DMS 273 treated with DMSO at 0.1 percent for 48 hours (cell line): ENCODE data around the gene ALK.

Source experiments
- DNase-seq: peaks from one replicate; lab custom pipeline; 2025; lab: John Stamatoyannopoulos, UW

ALK gene

DNA sequence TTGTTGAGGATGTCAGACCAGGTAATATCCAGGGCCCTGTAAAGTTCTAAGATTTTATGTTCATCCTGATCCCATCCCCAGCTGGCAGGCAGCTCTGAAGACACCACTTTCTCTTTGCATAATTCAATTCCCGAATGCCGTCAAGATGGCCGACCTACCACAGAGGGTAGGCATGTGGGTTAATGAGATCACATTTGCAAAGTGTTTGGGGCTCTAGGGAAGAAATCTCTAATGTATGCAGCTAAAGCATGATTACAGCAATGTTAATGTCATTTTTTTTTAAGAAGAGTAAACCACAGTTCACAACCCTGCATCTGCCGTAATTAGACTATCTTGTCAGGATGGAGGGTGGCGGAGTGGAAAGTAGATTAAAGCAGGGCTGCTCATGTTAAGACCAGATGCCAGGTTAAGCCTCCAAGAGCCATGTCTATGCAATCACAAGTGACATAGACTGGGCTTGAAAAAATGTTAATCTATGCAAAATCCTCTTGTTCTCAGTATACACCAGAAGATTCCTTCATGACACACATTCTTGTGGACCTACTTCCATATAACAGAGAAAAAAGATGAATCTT is 131.4 kb downstream of the ALK start:
- DNase-seq: no peak

DNA sequence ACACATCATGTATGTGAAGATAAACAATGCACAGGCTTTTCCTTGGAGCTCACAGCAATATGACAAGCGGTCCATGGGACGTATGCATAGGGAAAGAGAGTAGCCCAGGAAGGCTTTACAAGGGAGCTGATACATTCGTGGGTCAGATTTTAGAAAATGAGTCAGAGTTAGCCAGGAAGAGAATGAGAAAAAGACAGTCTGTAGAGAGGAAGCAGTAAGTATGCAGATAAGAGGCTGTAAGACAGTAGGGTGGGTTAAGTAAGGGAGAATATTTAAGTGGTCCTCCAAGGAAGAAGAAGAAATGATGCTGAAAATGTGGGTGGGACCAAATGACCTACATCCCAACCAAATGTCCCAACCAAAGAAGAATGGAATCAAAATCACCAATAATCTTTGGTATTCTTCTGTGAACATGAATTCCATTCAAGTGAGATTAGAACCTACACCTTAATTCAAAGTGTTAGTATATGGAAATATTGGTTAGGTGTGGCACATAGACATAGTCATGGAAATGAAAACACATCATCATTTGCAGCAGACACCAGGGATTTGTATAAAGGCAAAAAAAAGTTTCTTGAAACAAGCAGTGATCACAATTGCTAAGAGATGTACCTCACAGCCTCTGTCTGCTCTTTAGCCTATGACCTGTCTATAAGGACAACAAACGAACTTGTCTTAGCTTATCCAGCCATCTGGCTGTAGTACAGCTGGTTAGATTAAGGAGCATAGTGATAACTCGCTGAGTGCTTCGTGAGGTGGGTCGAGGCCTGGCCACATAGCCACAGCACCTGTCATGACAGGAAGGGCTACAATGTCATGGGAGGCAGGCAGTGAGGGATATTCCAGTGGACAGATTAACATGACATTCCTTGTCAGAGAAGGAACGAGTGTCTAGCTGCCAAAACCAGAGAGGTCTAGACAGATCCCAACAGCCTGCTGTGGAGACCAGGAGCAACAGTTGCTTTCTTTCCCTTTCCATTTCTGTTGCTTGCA is 133.6 kb downstream of the ALK start:
- DNase-seq: no peak

DNA sequence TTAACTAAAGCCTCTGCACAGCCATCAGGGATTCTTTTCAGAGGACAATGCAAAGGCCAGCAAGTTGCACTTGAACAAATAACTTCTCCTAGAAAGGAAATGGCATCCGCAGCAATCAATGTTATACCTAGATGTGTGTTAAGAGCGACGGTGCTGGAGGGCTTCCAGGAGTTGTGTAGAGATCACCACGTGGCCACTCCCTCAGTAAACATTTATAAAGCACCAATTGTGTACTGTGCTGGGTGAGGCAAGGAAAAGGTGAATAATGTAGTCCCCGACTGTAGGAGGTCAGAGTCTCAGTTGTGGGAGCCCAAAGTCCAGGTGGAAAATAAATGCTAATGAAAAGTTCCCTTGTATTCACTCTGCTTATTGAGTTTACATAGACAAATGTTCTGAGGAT is 135.0 kb downstream of the ALK start:
- no peak for DNase-seq

DNA sequence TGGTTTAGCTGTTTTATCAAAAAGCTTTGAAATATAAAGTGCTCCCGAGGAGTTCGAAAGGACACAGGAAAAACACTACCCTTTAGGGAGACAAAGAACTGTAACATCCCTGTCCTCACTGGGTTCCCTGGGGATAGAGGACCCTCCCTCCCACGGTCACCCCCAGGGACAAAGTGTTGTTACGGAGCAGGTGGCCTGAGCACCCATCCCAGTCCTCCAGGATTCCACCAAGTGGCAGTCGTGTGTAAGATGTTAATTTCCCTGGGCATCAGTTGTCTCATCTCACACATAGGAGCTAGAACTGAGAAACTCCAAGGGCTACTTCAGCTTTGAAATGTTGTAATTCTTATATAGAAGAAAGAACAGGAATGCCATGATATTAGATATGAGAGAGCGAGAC is 137.7 kb downstream of the ALK start:
- no peak for DNase-seq

DNA sequence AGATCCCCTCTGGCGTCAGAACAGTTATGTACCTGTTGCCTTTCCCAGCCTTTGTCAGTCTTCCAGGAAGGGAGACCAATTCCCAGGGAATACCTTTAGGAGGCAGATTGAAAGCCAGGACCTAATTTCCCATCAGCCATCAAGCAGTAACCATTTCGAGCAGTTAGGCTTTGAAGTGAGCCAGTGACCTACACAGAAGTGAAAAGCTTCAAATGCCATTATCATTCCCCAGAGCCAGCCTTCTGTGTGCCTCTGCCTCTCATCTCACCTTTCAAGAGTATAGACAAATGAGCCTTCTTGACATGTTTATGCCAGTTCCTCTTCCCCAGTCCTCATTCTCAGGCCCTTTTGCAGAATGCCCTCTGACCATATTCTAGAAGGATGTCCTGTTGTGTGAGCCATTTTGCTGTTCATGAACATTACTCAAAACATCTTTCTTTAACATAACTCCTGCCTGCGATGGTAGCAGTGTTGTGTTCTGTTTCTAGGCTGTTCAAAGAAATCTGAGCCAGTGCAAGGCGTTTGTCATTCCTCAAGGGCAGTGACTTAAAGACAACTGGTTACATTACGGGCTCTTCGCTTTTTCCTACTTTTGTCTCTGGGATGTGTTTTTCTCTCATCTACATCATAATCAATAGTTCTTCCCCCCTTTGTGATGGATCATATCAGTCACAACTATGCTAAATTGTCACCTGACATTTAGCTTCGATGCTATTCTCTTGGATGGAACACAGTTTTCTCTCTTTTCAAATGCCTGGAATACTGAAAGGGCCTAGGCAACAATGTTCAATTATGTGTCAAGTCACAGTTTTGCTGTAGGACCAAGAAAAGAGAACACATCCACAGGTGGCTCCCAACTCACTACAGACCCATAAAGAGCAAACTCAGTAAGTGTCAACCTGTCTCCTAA is 138.6 kb downstream of the ALK start:
- no peak for DNase-seq

DNA sequence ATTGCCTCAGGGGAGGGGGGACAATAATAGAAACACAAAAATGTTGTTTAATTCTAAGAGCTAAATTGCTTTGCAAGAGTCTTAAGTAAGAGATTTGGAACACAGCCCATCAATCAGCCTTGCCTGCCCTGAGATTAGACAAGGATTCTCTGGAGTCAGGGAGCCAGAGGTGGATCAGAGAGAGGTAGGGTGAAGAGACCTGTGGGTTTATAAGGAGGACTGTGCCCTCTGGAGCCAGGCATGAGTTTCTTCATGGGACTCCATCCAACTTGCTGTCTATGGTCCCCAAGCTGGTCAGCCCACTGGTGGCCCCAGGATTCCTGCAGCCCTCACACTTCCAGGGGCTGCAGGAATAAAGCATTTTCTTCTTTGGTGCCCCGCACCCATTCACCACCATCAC is 139.3 kb downstream of the ALK start:
- no peak for DNase-seq

DNA sequence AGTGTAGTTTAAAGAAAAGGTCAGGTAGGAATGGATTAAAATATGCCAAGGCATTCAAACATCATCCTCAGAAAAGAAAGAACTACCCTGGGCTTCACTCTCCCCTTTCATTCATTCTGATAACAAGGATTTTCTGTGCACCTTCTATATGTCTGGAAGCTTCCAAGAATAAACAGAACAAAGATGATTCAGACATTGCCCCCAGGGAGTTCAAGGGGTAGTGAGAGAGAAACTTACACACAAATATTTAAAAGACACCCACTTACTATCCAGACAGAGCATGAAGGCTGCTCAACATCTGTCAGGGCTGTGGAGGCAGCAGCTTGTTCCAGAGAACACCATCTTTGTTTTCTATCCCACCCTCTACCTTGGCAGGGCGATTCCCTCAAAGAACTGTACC is 140.5 kb downstream of the ALK start:
- DNase-seq: no peak

DNA sequence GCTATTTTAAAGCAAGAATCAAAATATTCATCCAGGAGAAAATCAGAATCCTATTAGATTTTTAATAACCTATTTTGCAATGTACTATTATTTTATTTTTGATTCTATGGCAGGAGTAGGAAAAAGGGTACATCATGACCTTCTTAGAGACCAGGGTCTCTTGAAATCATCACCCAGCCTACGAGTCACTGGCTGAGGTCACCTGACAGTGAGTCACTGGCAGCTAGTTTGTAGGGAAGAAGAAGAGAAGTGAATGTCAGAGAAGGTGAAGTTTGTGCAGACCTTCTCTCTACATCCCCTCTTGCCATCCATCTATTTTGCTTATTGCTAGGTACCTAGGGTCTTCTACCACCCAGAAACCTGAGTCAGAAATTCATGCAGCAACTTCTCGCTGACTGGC is 144.2 kb downstream of the ALK start:
- no peak for DNase-seq

DNA sequence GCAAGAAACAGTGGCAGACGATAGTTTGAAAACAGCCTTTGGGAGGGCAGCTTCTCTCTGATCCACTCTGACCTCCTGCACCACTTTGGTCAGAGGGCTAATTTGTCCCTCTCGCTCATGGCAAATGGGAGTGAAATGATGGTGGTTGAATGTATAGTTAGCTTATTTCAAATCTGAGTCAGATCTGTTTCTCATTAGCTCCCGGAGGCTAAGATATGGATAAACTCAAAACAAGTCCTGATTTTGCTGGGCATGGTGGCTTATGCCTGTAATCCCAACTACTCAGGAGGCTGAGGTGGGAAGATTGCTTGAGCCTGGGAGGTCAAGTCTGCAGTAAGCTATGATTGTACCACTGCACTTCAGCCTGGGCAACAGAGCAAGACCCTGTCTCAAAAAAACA is 145.0 kb downstream of the ALK start:
- DNase-seq: no peak

DNA sequence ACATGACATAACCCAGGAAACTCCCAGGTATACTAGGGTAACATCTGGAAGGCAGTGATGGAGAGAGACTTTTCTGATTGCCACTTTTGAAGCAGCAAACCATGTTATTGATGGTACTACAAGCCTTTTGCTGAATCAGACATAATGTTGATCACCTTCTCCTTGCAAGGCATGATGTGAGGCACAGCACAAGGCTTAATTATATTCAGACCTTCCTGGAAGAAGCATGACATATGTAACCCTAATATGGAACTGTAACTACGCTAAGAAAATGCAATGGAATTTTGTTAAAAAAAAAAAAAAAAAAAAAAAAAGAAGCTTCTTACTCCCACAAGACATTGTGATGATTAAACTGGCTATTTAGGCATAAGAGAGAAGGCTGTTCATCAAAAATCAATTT is 145.4 kb downstream of the ALK start:
- DNase-seq: no peak

DNA sequence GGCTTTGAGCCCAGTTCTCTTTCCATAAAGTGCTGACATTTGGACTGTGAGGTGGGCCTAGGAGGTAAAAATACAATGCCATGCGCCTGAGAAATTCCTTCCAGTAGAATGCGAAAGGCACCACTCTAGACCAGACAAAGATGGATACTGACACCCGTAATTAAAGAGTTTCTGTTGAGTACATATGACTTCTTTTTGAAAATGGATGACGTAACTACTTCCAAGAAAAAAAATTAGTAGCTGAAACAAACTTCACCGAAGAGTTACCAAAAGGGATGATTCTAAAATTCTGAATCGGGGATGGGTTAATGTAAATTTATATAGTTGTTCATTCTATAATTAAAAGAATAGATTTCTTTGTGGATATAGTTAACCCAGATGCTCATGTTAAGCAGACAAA is 146.8 kb downstream of the ALK start:
- no peak for DNase-seq

DNA sequence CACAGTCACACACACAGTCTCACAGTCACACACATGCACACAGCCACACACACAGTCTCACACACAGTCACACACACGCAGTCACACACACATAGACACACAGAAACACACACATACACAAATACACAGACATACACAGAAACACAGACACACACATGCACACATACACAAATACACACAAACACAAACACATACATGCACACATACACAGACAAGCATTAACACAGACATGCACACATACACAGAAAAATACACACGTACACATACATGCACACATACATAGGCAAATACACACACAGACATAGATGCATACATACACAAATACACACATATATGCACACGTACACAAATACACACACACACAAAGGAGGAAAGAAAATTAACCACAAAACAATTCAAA is 150.5 kb downstream of the ALK start:
- DNase-seq: no peak

DNA sequence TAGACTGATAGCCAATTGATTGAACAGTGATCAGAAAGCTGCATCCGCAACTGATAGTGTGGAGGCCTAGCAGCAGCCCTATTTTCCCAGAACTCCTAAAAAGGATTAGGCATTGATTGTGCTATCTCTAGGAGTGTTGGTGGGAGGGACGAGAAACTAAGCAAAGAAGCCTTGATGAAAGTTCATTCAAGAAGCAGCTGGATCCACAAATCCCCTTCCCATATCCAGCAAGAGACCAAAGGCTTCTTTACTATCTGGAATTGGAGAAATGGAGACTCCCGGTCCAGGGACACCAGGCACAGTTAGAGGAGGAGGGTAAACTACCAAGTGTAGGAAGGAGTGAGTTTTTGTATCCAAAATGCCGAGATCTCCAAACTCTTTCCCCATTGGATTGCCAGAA is 151.5 kb downstream of the ALK start:
- DNase-seq: no peak

DNA sequence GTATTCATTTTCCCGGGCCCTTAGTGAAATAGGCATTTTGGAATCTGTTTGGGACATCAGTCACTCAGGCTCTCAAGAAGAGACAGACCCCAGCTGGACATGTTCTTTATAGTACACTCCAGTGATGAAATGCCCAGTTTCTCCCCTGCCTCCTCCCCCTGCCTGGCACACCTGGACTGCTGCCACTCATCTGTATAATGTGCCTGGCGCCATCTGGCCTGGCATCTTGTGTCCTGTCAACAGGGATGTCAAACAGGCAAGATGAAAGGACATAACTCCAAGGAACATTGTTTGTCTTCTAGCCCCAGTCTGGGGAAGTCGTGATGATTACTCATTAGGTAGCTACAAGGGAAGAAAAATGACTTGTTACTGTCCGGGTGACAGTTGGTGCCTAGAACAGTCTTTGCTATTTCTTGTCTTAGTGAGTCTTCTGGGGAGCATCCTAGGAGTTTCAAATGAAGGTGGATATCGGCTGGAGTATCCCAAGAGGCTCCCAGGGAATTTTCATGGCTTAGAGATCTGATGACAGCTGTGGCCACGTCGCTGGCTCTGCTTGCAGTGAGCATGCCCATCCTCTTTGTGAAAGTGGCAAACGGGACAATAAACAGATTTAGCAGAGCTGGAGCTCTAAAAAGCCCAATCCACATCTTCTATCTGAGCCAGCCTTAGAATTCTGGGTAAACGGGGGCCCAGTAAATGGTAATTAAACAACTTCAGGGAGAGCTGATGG is 153.6 kb downstream of the ALK start:
- DNase-seq: peak; percentile 91

DNA sequence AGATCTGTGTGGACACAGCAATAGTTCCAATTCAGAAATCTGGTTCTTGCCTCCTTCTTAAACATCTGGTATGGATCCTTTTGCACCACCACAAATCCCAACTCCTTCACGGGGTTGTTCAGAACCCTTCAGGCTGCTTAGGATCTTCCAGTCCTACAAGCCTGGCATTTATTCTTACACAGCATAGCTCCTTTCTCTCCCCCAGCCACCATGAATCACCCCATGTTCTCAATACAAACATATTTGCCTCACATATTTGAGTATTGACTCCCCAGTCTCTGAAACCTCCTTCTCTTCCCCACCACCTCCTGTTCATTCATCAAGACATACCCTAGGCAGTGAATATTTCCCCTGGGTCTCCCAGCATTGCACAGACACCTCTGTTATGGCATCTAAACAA is 155.2 kb downstream of the ALK start:
- DNase-seq: no peak

DNA sequence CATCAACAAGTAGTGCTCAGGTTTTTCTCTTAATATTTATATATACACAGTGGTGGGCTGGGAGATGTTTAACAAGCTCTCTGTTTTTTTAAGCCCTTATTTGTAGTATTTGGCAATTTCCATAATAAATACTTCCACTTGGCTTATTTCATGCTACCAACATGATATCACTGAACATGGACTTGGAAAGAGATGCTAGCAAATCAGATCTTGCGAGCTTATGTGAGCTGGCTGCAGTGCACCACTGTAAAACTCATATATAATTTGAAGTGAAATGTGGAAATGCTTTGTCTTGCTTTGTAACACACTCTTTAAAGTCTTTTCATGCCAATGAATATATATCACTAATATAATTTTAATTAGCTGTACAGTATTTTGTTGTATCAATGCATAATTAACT is 155.7 kb downstream of the ALK start:
- DNase-seq: no peak

DNA sequence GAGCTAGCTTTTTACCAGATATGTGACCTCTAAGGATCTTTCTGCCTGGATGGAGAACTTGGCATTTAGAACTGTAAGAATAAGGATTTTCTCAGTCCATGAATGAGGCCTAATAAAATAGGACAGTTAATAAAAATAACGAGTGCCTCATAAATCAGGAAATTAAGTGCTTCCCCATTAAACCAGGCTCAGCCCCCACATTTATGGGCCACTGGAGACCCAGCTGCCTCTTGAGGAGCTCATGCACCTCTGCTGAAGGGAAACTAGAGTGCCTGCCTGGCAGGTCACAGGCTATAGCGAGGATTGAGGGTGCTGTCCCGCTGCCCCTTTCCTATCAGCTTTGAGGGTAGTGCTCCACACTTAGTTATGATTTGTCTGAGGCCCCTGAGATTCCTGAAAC is 158.0 kb downstream of the ALK start:
- no peak for DNase-seq

DNA sequence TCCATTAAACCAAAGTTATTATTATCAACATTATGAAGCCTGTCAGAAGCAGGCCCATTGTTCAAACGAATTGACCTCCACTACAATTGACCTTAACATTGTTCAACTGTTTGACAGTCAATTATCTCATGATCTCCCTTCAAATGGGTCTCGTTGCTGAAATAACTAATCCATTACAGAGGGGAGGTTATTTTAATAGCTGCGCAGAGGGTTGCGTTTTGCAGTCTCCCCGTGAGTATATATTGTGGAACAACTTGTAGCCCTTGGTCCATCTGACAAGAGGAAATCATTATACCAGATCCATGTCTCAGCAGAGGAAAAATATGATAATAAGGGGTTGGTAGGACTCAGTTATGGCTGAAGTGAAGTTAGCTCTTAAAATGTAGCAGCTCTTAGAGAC is 159.1 kb downstream of the ALK start:
- DNase-seq: no peak

DNA sequence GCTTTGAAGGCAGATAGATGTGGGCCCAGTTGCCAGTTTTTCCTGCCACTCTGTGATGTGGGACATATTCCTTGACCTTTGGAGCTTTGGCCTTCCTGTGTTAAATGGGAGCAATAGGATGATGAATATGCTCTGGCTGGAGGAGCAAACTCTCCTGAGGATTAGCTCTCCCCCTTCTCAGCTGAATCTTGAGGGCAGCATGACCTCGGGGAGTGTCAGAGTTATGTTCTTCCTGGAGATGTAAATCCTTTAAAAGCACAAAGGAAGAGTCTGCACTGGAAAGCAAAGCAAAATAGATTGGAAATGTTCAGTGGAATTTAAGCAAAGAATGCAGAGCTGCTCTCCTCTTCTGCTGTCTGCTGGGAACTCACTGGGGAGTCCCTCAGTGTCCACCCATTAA is 160.1 kb downstream of the ALK start:
- DNase-seq: no peak

DNA sequence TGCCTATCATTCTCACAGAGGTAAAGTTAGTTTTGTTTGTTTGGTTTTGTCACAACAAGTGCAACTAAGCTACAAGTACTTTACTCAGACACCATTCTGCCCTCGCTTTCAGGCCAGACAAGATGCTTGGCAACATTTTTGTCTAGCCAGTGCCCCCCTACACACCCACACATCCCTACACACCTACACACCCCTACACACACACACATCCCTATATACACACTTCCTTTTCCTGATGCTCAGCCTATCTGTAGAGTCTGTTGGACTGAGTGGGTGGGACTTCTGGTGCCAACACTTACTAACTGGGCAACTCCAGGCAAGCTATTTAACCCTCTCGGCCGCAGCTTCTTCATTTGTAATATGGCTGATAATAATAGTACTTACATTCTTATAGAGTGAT is 161.4 kb downstream of the ALK start:
- no peak for DNase-seq

DNA sequence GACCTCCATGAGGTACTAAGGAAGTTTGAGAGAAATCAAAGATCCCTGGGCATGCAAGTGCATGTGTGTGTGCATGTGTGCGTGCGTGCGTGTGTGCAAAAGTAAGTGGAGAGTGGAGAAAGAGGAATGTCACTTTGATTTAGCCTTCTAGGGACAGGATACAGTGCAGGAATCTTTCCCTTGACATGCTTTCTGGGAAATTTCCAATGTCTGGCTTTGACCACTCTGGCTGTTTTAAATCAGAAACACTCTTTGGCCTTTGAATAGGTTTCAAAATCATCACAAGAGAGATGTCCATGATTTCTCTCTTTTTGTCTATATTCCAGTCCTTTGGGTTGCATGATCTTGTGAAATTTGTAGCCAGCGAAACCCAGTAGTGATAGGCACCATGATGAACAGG is 162.0 kb downstream of the ALK start:
- no peak for DNase-seq

DNA sequence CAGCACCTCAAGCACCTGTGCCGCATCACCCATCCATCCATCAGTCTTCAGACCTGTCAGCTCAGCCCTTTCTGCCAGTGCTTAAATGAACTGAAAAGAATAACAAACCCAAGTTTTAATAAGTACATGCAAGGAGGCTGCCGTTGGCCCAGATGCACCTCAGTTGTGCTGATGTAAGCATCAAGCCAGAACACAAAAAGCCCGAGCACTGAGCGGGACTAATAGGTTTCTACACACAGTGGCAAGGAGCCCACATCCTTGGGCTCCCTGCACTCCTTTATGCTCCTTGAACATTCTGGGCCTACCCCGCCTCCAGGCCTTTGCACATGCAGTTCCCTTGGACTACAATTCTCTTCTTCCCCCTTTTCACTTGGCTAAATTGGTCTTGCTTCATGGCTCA is 165.6 kb downstream of the ALK start:
- no peak for DNase-seq
